Measurements from ENCODE around the gene GJB3.

GJB3 gene

DNA sequence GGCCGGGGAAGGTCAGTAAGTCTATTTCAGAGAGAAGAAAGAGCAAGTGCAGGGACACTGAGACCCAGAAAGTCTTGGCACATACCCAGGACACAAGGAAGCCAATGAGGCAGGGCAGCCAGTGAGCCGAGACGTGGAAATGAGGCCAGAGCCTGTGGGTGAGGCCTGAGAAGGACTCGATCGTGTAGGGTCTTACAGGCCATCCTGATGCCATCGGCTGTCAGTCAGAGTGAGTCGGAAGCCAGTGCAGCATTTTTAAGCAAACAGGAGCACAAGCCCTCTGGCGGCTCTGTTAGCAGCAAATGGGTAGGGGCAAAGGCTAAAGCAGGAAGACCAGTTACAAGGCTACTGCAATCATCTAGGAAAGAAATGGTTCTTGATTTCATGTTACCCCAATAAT lies 6.1 kb upstream of the GJB3 start:
- WGBS, 2 experiments = 77 to 83% methylated on average over 8 of the region's 8 CpGs
- Histone ChIP-seq H3K4me1 (ENCODE audit: control insufficient read depth, insufficient read depth, low read length) (no peaks in the 10 kb centered on the region), H3K36me3 (ENCODE audit: control insufficient read depth, insufficient read depth, low read length) (no peaks in the 10 kb centered on the region), H3K27ac (ENCODE audit: insufficient read depth, low read depth, low read length, poor library complexity, severe bottlenecking) (no peak overlapping the region), H3K9me3 (ENCODE audit: control insufficient read depth, low read length) (no peaks in the 10 kb centered on the region), H3K27me3 (ENCODE audit: control insufficient read depth, insufficient read depth, low read length, poor library complexity, severe bottlenecking) (peaks cover 12% of the 10 kb centered on the region), H3K4me3 (ENCODE audit: insufficient read depth, low read depth, low read length) (no peak overlapping the region)

DNA sequence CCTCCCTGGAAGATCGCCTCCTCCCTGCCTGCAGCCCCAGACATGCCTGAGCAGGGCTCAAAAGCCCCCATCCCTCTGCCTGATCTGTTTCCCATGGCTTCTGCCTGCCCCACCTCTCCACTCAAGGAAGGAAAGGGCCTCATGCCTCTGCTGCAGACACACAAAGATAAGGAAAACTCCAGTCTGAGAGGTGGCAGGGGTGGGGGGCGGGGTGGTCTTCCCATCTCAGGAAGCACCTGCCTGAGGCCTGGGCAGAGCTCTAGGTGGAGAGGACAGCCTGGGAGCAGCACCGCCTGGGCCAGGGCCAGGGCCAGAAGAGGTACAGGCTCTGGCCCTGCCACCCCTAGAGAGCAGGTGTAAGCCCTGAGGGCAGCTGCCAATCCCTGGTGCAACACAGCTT lies 4.1 kb upstream of the GJB3 start:
- Histone ChIP-seq H3K27ac (ENCODE audit: insufficient read depth, low read depth, low read length, poor library complexity, severe bottlenecking) (no peak overlapping the region), H3K4me1 (ENCODE audit: control insufficient read depth, insufficient read depth, low read length) (no peaks in the 10 kb centered on the region), H3K27me3 (ENCODE audit: control insufficient read depth, insufficient read depth, low read length, poor library complexity, severe bottlenecking) (peaks cover 32% of the 10 kb centered on the region), H3K36me3 (ENCODE audit: control insufficient read depth, insufficient read depth, low read length) (no peaks in the 10 kb centered on the region), H3K9me3 (ENCODE audit: control insufficient read depth, low read length) (no peaks in the 10 kb centered on the region), H3K4me3 (ENCODE audit: insufficient read depth, low read depth, low read length) (no peak overlapping the region)
- WGBS, 2 experiments = 71 to 77% methylated on average over 3 of the region's 3 CpGs

DNA sequence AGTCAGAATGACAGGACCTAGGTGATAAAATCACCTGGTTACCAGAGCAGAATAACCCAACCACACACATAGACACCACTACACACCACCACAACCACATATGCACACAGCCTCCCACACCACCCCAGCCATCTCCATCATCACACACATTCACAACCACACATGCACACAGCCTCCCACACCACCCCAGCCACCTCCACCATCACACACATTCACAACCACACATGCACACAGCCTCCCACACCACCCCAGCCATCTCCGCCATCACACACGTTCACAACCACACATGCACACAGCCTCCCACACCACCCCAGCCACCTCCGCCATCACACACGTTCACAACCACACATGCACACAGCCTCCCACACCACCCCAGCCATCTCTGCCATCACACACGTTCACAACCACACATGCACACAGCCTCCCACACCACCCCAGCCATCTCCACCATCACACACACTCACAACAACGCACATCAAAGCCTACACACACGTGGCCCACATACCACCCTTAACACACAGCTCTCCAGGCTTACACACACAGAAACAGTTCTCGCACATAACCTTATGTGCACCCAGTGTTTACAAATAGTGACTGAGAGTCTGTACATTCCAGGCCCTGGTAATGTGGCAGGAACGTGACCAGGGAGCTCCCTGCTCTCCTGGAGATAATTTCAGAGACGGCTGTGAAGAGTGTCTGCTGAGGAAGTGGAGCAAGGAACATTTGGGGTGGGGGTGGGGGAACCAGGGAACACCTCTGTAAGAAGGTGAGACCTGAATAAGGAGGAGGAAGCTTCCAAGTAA lies 3.3 kb upstream of the GJB3 start:
- Histone ChIP-seq H3K4me3 (ENCODE audit: insufficient read depth, low read depth, low read length) (no peak overlapping the region), H3K27me3 (ENCODE audit: control insufficient read depth, insufficient read depth, low read length, poor library complexity, severe bottlenecking) (peaks cover 40% of the 10 kb centered on the region)
- 59 to 63% methylated on average over 10 of the region's 10 CpGs for WGBS, 2 experiments

DNA sequence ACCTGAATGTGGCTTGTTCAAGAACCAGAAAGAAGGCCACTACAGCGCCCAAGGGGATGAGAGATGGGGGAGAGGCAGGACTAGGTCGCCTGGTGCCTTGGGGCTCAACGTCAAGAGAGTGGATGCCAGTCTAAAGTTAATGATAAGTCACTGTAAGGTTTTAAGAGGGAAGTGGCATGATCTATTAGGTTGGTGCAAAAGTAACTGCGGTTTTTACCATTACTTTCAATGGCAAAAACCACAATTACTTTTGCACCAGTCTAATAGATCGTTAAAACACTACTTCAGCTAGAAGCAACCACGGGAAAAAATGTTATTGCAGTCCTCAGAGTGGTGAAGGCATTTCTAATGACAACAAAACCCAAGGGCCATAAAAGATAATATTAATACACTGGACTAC lies 2.6 kb upstream of the GJB3 start:
- Histone ChIP-seq H3K27me3 (ENCODE audit: control insufficient read depth, insufficient read depth, low read length, poor library complexity, severe bottlenecking) (peaks cover 46% of the 10 kb centered on the region), H3K36me3 (ENCODE audit: control insufficient read depth, insufficient read depth, low read length) (no peaks in the 10 kb centered on the region)
- WGBS, 2 experiments = 88 to 96% methylated on average over 5 to 6 of the region's 6 CpGs

More for the DNA sequence above, 3.3 kb upstream of the GJB3 start:
- Histone ChIP-seq H3K9me3 (ENCODE audit: control insufficient read depth, low read length) (no peaks in the 10 kb centered on the region), H3K36me3 (ENCODE audit: control insufficient read depth, insufficient read depth, low read length) (no peaks in the 10 kb centered on the region), H3K27ac (ENCODE audit: insufficient read depth, low read depth, low read length, poor library complexity, severe bottlenecking) (no peak overlapping the region), H3K4me1 (ENCODE audit: control insufficient read depth, insufficient read depth, low read length) (no peaks in the 10 kb centered on the region)

DNA sequence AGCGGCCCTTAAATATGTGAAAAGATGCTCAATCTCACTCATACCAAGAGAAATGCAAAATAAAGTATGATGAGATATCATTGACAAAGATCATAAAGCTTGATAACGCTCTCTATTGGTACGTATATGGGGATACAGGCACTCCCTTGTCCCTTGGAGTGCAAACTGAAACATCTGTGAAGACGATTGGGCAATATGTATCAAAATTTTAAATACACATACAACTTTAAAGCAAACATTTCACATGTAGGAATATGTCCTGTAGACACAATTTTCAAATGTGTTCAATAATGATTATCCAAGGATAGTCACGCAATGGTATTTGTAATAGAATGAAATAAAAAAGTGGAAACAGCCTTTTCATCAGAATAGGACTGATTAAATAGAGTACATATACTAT lies 2.0 kb upstream of the GJB3 start:
- 82 to 95% methylated on average over 3 to 5 of the region's 5 CpGs for WGBS, 2 experiments
- H3K27me3 ChIP-seq (ENCODE audit: control insufficient read depth, insufficient read depth, low read length, poor library complexity, severe bottlenecking) = peaks cover 52% of the 10 kb centered on the region
- no peaks in the 10 kb centered on the region for H3K9me3 ChIP-seq (ENCODE audit: control insufficient read depth, low read length)
- H3K27ac ChIP-seq (ENCODE audit: insufficient read depth, low read depth, low read length, poor library complexity, severe bottlenecking) = no peak overlapping the region
- no peak overlapping the region for H3K4me3 ChIP-seq (ENCODE audit: insufficient read depth, low read depth, low read length)
- no peaks in the 10 kb centered on the region for H3K4me1 ChIP-seq (ENCODE audit: control insufficient read depth, insufficient read depth, low read length)
- H3K36me3 ChIP-seq (ENCODE audit: control insufficient read depth, insufficient read depth, low read length) = no peaks in the 10 kb centered on the region

More for the DNA sequence above, 2.6 kb upstream of the GJB3 start:
- Histone ChIP-seq H3K9me3 (ENCODE audit: control insufficient read depth, low read length) (no peaks in the 10 kb centered on the region), H3K27ac (ENCODE audit: insufficient read depth, low read depth, low read length, poor library complexity, severe bottlenecking) (no peak overlapping the region), H3K4me3 (ENCODE audit: insufficient read depth, low read depth, low read length) (no peak overlapping the region), H3K4me1 (ENCODE audit: control insufficient read depth, insufficient read depth, low read length) (no peaks in the 10 kb centered on the region)

DNA sequence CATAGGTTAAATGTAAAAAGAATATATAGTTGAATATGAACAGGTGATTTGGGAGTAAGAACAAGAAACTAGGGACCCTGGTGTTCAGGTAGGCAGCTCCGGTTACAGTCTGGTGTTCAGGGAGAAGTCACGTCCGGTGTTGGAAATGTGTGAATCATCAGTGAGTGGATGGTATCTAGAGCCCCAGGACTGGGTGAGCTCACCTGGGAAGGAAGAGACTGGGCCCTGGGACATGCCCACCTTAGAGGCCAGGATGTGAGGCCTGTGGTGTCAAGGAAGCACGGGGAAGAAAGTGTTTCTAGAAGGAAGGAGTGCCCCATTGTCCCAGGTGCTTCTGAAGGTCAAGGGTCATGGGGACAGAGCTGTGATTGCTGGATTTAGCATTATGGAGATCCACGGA lies 1.5 kb upstream of the GJB3 start:
- Histone ChIP-seq H3K27me3 (ENCODE audit: control insufficient read depth, insufficient read depth, low read length, poor library complexity, severe bottlenecking) (peaks cover 57% of the 10 kb centered on the region), H3K9me3 (ENCODE audit: control insufficient read depth, low read length) (no peaks in the 10 kb centered on the region), H3K27ac (ENCODE audit: insufficient read depth, low read depth, low read length, poor library complexity, severe bottlenecking) (no peak overlapping the region), H3K4me3 (ENCODE audit: insufficient read depth, low read depth, low read length) (no peak overlapping the region), H3K4me1 (ENCODE audit: control insufficient read depth, insufficient read depth, low read length) (no peaks in the 10 kb centered on the region), H3K36me3 (ENCODE audit: control insufficient read depth, insufficient read depth, low read length) (no peaks in the 10 kb centered on the region)
- 84 to 88% methylated on average over 5 of the region's 5 CpGs for WGBS, 2 experiments

DNA sequence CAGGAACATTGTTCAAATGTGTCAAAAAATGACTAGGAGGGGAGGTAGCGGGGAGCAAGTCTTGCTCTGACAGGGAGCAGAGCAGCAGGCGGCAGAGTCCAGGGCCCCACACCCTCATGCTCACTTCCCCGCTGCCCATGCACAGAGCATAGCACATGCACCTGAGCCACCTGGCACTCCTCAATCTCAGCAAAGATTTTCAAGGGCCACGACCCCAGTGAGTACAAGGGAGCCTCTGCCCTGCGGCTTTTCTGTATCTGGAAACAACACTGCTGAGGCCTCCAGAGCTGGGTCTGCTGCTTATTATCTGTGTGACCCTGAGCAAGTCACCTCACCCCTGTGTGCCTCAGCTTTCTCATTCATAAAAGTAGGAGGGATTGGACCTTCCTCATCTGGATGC lies 1.1 kb upstream of the GJB3 start:
- peaks cover 61% of the 10 kb centered on the region for H3K27me3 ChIP-seq (ENCODE audit: control insufficient read depth, insufficient read depth, low read length, poor library complexity, severe bottlenecking)

DNA sequence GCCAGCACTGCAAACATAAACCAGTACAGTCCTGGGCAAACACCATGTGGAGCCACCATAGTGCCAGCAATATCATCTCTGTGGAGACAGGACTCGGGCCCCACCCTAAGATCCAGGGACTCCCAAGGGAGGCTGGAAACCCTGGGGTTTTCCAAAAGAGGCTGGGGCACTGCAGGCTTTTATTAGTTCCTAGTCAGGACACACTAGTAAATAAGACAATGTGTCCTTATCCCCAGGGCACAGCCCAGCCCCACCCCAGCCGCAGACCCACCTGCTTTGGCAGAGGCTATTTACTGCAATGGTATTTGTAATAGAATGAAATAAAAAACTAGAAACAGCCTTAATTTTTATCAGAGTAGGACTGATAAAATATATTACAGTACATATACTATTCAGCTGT lies 486 bp upstream of the GJB3 start:
- Histone ChIP-seq H3K27ac (ENCODE audit: insufficient read depth, low read depth, low read length, poor library complexity, severe bottlenecking) (no peak overlapping the region), H3K4me3 (ENCODE audit: insufficient read depth, low read depth, low read length) (no peak overlapping the region), H3K9me3 (ENCODE audit: control insufficient read depth, low read length) (no peaks in the 10 kb centered on the region), H3K4me1 (ENCODE audit: control insufficient read depth, insufficient read depth, low read length) (no peaks in the 10 kb centered on the region), H3K36me3 (ENCODE audit: control insufficient read depth, insufficient read depth, low read length) (no peaks in the 10 kb centered on the region), H3K27me3 (ENCODE audit: control insufficient read depth, insufficient read depth, low read length, poor library complexity, severe bottlenecking) (peaks cover 64% of the 10 kb centered on the region)
- 80 to 89% methylated on average over 1 of the region's 2 CpGs for WGBS, 2 experiments

More for the DNA sequence above, 1.1 kb upstream of the GJB3 start:
- H3K27ac ChIP-seq (ENCODE audit: insufficient read depth, low read depth, low read length, poor library complexity, severe bottlenecking) = no peak overlapping the region
- H3K9me3 ChIP-seq (ENCODE audit: control insufficient read depth, low read length) = no peaks in the 10 kb centered on the region
- H3K36me3 ChIP-seq (ENCODE audit: control insufficient read depth, insufficient read depth, low read length) = no peaks in the 10 kb centered on the region
- no peak overlapping the region for H3K4me3 ChIP-seq (ENCODE audit: insufficient read depth, low read depth, low read length)
- 88 to 90% methylated on average over 5 of the region's 5 CpGs for WGBS, 2 experiments
- no peaks in the 10 kb centered on the region for H3K4me1 ChIP-seq (ENCODE audit: control insufficient read depth, insufficient read depth, low read length)

DNA sequence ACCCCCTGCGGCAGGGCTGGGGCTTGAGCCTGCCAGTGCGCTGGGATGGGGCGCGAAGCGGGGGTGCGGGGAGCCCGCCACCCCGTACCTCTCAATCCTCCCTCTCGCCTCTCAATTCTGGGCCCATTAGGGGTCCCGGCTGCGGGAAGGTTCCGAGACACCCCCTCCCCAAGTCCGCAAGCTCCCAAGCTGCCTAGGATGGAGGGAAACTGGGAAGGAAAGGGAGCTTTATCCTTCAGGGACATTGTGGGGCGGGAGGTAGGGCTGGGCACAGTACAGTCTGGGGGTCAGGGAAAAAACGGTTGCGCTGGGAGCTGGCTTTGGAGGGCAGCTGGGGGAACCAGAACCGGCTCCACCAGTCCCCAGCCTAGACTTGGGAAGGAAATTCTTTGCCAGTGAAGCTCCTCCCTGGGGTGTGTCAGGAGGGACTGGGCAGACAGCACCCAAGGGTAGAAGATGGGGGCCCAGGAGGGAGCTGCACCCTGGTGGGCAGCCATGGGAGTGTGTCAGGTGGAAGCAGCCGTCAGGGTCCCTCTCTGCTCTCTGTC lies 904 bp downstream of the GJB3 start:
- WGBS, 2 experiments = 9% methylated on average over 18 of the region's 18 CpGs
- Histone ChIP-seq H3K4me3 (ENCODE audit: insufficient read depth, low read depth, low read length) (peak overlapping the region; percentile 32), H3K27me3 (ENCODE audit: control insufficient read depth, insufficient read depth, low read length, poor library complexity, severe bottlenecking) (peaks cover 68% of the 10 kb centered on the region), H3K36me3 (ENCODE audit: control insufficient read depth, insufficient read depth, low read length) (no peaks in the 10 kb centered on the region), H3K4me1 (ENCODE audit: control insufficient read depth, insufficient read depth, low read length) (no peaks in the 10 kb centered on the region), H3K27ac (ENCODE audit: insufficient read depth, low read depth, low read length, poor library complexity, severe bottlenecking) (no peak overlapping the region), H3K9me3 (ENCODE audit: control insufficient read depth, low read length) (no peaks in the 10 kb centered on the region)

DNA sequence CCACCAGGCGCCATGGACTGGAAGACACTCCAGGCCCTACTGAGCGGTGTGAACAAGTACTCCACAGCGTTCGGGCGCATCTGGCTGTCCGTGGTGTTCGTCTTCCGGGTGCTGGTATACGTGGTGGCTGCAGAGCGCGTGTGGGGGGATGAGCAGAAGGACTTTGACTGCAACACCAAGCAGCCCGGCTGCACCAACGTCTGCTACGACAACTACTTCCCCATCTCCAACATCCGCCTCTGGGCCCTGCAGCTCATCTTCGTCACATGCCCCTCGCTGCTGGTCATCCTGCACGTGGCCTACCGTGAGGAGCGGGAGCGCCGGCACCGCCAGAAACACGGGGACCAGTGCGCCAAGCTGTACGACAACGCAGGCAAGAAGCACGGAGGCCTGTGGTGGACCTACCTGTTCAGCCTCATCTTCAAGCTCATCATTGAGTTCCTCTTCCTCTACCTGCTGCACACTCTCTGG lies 3.8 kb downstream of the GJB3 start:
- no peak overlapping the region for H3K4me3 ChIP-seq (ENCODE audit: insufficient read depth, low read depth, low read length)
- 93 to 94% methylated on average over 28 of the region's 28 CpGs for WGBS, 2 experiments

More for the DNA sequence above, 3.8 kb downstream of the GJB3 start:
- Histone ChIP-seq H3K27ac (ENCODE audit: insufficient read depth, low read depth, low read length, poor library complexity, severe bottlenecking) (no peak overlapping the region), H3K36me3 (ENCODE audit: control insufficient read depth, insufficient read depth, low read length) (no peaks in the 10 kb centered on the region), H3K4me1 (ENCODE audit: control insufficient read depth, insufficient read depth, low read length) (no peaks in the 10 kb centered on the region), H3K9me3 (ENCODE audit: control insufficient read depth, low read length) (no peaks in the 10 kb centered on the region), H3K27me3 (ENCODE audit: control insufficient read depth, insufficient read depth, low read length, poor library complexity, severe bottlenecking) (peaks cover 58% of the 10 kb centered on the region)

Measured in ectodermal cell (in vitro differentiated cells).